ENCODE measurements around the gene GHR. TPM values are rescaled to one million over a fixed set of nuclear protein-coding genes. Genes with fewer than 3 reads are reported as not detected.

Gene GHR
- polyA plus RNA-seq, 1 donor (not counting 4 experiments of a cell fraction or from before 2014, with no cell fraction given): 1.8 TPM

GRCh38 chr5:42715785-42716184 lies 292.5 kb downstream of the GHR start:
- Histone ChIP-seq H3K79me2 (ENCODE audit: control insufficient read depth, insufficient read depth, low read length) (no peaks in the 10 kb centered on the region), H3K27ac (ENCODE audit: control insufficient read depth, insufficient read depth, low read length) (no peak overlapping the region), H3K4me1 (ENCODE audit: control insufficient read depth, extremely low read depth, insufficient read depth, low read length) (no peaks in the 10 kb centered on the region), H4K20me1 (ENCODE audit: control insufficient read depth, extremely low read depth, insufficient read depth, low read length) (no peaks in the 10 kb centered on the region), H3K9ac (ENCODE audit: control insufficient read depth, extremely low read depth, insufficient read depth, low read length) (no peak overlapping the region), H3K4me2 (ENCODE audit: control insufficient read depth, extremely low read depth, insufficient read depth, low read depth, low read length) (no peak overlapping the region), H2AFZ (ENCODE audit: control insufficient read depth, low read length) (no peak overlapping the region), H3K4me3 (ENCODE audit: control insufficient read depth in 2 of 3, extremely low read depth in 1 of 3, insufficient read depth in 2 of 3, low read depth in 1 of 3, low read length in 3 of 3) (no peak overlapping the region), H3K27me3 (ENCODE audit: control insufficient read depth, extremely low read depth, insufficient read depth, low read length) (no peaks in the 10 kb centered on the region), H3K9me3 (ENCODE audit: control insufficient read depth, low read depth, low read length) (no peaks in the 10 kb centered on the region), H3K36me3 (ENCODE audit: control insufficient read depth in 2 of 2, extremely low read depth in 1 of 2, insufficient read depth in 2 of 2, low read length in 2 of 2) (no peaks in the 10 kb centered on the region), H3K9me1 (ENCODE audit: control insufficient read depth, extremely low read depth, insufficient read depth, low read length) (no peaks in the 10 kb centered on the region)
- no peak for TF ChIP-seq EZH2 (IDR thresholded peaks at IDR 0.05; ENCODE audit: low read length)
- no peak for TF ChIP-seq CTCF (optimal IDR thresholded peaks at IDR 0.05 in 1 of 3, IDR thresholded peaks at IDR 0.05 in 1 of 3, conservative IDR thresholded peaks at IDR 0.05 in 1 of 3; ENCODE audit: extremely low read depth in 1 of 3, insufficient read depth in 2 of 3, low read length in 3 of 3)
- DNase-seq (ENCODE audit: low read depth, low spot score) (no peak), FAIRE-seq (no peak)
- dilution Hi-C loops (cut with MboI; ENCODE audit: extremely low pct_ligation_motif_present, low sequenced_read_pairs): no loop called here

- Histone ChIP-seq H2AFZ (ENCODE audit: control insufficient read depth, low read length) (no peak overlapping the region), H4K20me1 (ENCODE audit: control insufficient read depth, extremely low read depth, insufficient read depth, low read length) (no peaks in the 10 kb centered on the region), H3K79me2 (ENCODE audit: control insufficient read depth, insufficient read depth, low read length) (no peaks in the 10 kb centered on the region), H3K36me3 (ENCODE audit: control insufficient read depth in 2 of 2, extremely low read depth in 1 of 2, insufficient read depth in 2 of 2, low read length in 2 of 2) (no peaks in the 10 kb centered on the region), H3K4me1 (ENCODE audit: control insufficient read depth, extremely low read depth, insufficient read depth, low read length) (no peaks in the 10 kb centered on the region), H3K9me1 (ENCODE audit: control insufficient read depth, extremely low read depth, insufficient read depth, low read length) (no peaks in the 10 kb centered on the region), H3K27me3 (ENCODE audit: control insufficient read depth, extremely low read depth, insufficient read depth, low read length) (no peaks in the 10 kb centered on the region), H3K27ac (ENCODE audit: control insufficient read depth, insufficient read depth, low read length) (no peak overlapping the region), H3K4me3 (ENCODE audit: control insufficient read depth in 2 of 3, extremely low read depth in 1 of 3, insufficient read depth in 2 of 3, low read depth in 1 of 3, low read length in 3 of 3) (no peak overlapping the region), H3K9ac (ENCODE audit: control insufficient read depth, extremely low read depth, insufficient read depth, low read length) (no peak overlapping the region), H3K4me2 (ENCODE audit: control insufficient read depth, extremely low read depth, insufficient read depth, low read depth, low read length) (no peak overlapping the region), H3K9me3 (ENCODE audit: control insufficient read depth, low read depth, low read length) (no peaks in the 10 kb centered on the region)
- FAIRE-seq (peak; percentile 41), DNase-seq (ENCODE audit: low read depth, low spot score) (no peak)
- TF ChIP-seq EZH2 (IDR thresholded peaks at IDR 0.05; ENCODE audit: low read length) (no peak), CTCF (optimal IDR thresholded peaks at IDR 0.05 in 1 of 3, IDR thresholded peaks at IDR 0.05 in 1 of 3, conservative IDR thresholded peaks at IDR 0.05 in 1 of 3; ENCODE audit: extremely low read depth in 1 of 3, insufficient read depth in 2 of 3, low read length in 3 of 3) (no peak)
- dilution Hi-C loops (cut with MboI; ENCODE audit: extremely low pct_ligation_motif_present, low sequenced_read_pairs): no loop called here
These were observed 295.4 kb downstream of the GHR start for GRCh38 chr5:42718591-42718990.
